GM18858 (cell line): Measurements from ENCODE around the gene PINLYP.

Source experiments
- ATAC-seq: cut with Tn5 transposase; IDR thresholded peaks from one replicate; pipeline ENCODE4 v1.9.1; 2021; ENCODE audit not compliant: unreplicated experiment

Gene PINLYP

DNA sequence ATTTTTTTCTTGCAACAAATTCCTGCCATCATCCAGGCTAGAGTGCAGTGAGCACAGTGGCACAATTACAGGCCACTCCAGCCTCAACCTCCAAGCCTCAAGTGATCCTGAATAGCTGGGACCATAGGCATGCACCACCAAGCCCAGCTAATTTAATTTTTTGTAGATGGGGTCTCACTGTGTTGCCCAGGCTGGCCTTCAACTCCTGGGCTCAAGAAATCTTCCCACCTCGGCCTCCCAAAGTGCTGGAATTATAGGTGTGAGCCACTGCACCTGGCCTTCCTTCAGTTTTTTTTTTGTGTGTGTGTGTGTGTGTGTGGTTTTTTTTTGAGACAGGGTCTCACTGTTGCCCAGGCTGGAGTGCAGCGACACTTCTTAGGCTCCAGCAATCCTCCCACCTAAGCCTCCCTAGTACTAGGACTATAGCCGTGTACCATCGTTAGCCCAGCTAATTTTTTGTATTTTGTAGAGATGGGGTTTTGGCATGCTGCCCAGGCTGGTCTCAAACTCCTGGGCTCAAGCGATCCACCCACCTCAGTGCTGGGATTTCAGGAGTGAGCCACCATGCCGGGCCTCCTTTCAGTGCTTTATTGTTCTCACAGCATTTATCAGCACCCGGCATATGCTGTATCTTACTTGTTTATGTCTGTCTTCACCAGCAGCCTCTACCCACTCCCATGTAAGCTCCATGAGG is 30.4 kb downstream of the PINLYP start:
- no peak for ATAC-seq

DNA sequence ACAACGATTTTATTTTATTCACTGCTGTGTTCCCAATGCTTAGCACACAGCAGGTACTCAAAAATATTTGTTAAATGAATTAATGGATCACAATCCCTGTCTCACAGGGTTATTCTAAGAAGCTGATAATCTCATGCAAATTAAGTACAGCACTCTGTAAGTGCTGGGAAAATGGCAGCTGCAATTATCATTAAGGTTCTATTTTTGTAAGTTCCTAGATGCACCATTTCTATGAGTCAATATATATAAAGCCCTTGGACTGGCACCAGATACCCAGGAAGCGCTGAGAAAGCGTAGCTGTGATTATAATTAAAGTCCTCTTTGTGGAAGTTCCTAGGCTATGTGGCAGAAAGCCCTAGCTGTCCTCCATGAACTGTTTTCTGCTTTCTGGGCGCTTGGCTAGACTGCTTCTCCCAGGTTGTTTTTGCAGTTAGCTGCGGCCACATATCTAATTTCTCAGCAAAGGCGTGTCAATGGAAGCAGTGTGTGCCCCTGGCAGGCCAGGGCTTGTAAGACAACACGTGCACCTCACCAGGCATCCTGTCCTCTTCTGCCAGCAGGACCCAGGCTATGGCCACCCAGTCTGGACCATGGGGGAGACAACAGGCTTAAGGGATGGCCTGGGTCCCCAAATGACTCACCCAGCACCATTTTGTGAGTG is 31.1 kb downstream of the PINLYP start:
- ATAC-seq: no peak

DNA sequence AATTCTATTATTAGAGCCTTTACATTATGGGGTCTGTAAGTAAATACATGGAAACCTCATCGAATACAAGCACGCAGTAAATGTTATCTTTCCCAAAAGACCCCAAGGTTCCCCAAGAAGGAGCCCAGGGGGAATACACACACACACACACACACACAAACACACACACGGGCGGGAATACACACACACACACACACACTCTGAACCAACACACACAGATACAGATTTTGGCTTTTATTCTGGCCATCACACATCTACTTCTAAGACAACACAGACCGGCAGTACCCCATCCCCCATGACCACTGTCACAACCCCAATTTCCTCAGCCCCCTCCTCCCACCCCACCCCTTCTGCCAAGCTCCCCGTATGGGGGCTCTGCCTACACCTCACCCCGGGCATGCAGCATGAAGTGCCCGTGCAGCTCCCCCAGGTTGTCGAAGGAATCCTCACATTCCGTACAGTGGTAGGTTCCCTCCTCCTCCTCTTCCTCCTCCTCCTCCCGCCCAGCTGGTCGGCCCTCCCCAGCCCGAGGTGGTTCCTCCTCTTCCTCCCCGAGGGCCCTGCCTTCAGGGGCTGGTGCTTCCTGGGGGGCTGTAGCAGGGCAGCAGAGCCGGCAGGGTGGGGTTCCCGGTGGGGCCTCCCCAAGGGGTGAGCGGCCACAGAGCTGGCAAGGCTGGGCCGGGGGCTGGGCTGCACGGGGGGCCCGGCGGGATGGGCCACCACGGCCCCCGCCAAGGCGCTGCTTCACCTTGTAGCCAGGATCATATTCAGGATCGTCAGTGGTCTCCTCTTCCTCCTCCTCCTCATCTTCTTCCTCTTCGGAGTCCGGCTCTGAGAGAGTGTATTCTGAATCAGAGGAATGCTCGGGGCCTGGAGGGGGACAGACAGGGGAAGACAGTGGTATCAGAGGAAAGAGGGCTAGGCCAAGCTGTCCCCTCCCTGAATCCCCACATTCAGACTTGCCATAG is 31.9 kb downstream of the PINLYP start:
- ATAC-seq: no peak

DNA sequence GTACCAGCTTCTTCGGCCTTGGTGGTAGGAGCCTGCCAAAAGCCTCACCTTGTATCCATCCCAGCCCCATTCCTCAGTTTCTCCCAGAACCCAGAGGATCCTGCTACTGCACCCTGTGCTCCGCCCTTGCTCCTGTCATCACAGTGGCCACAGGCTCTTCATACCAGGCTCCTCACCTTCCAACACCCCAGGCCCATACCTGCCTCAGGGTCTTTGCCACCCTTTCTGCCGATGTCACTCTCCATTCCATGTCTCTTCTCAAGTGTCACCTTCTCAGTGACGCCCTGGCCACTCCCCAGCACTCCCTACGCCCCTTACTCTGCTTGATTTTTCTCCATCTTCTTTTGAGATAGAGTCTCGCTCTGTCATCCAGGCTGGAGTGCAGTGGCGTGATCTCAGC is 34.3 kb downstream of the PINLYP start:
- ATAC-seq: no peak

DNA sequence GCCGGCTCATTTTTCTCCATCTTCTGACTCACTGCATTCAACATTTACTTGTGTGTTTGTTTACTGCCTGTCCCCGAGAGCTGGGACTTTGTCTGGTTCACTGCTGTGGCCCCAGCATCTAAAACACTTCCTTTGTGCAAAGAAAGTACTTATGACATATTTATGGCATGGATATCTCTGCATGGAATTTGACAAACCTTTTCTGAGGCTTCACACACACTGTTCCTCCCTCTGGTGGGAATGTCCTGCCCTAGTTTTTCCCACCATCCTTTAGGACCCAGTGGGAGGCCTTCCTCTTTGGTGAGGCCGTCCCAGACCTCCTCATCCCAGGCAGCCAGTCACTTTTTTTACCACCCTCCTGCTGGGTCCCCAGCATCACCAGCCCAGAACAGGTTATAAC is 34.9 kb downstream of the PINLYP start:
- ATAC-seq: no peak

DNA sequence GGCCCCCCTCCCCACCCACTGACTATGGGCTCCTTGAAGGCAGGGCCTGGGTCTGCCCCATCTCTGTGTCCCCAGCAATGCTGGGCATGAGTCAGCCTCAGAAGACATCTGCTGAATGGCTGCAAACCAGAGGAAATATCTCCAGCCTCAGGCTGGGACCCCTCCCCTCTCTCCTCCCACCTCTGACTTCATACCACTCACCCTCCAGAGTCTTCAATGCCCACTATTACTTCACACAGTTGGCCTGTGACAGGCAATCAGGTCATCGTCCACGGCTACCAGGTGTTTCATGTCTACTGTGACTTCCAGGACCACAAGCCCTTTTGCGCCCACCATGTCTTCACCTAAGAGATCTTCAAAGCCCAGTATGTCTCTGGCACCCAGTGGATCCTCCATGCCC is 36.2 kb downstream of the PINLYP start, which contains the start of gene SRRM5:
Gene SRRM5 (plus strand): TSS at position 301 of the 400 bp plus-strand sequence. CDS start 34 bp downstream, at position 335.
- ATAC-seq: no peak

DNA sequence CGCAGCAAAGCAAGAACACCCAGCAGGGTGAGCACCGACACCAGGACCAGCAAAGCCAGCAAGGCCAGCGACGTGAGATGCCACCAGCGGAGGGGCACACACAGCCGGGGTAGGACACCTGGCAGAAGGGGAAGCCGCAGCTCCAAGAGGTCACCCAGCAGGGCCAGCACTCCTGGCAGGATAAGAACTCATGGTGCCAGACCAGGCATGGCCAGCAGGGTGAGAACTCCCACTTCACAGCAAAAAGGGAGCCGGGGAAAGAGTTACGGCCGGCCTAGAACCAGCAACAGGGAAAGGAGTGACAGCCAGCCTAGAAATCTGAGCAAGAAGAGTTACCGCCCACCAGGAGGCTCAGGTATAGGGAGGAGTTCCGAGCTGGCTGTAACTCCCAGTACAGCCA is 36.8 kb downstream of the PINLYP start:
- ATAC-seq: no peak

DNA sequence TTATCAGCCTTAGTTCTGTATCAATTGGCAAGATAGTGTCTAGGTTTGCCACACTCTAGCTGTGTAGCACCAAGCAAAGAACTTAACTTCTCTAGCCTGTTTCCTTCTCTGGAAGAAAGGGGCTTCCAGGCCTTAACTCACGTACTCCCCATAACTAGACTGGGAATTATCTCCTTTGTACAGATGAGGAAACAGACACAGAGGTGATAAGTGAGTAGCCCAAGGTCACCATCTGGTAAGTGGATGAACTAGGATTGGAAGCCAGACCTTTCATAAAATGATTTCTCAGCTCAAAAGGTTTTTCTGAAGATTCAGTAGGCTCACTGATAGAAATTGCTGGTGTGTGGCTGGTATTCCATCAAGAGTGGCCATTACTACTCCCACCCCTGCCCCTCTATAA is 40.7 kb downstream of the PINLYP start:
- ATAC-seq: no peak

DNA sequence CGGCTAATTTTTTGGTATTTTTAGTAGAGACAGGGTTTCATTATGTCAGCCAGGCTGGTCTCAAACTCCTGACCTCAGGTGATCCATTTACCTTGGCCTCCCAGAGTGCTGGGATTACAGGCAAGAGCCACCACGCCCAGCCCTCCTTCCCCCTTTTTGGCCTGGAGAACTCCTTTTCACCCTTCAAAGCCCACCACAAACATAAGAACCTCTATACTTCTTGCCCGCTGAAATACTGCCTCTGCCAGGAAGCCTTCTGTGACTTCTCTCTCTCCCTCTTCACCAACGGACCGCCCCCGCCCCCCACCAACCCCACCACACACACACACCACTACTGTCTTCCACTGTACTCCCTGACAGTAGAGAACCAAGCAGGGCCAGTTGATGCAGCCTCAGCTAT is 41.4 kb downstream of the PINLYP start:
- no peak for ATAC-seq

DNA sequence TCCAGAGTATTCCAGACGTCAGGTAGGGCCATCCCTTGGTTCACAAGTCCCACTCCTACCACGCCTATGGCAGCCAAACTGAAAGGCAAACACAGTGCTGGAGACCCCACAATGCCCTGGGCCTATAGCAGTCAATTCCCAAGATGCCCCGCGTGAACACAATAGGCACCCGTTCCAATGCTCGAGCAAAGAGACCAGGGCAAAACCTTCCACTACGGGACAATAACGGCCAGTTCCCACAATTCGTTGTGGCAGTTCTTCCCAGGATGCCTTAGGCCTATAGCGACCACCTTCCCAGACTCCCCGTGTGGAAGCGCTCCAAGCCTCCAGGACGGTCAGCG is 43.3 kb downstream of the PINLYP start:
- no peak for ATAC-seq

DNA sequence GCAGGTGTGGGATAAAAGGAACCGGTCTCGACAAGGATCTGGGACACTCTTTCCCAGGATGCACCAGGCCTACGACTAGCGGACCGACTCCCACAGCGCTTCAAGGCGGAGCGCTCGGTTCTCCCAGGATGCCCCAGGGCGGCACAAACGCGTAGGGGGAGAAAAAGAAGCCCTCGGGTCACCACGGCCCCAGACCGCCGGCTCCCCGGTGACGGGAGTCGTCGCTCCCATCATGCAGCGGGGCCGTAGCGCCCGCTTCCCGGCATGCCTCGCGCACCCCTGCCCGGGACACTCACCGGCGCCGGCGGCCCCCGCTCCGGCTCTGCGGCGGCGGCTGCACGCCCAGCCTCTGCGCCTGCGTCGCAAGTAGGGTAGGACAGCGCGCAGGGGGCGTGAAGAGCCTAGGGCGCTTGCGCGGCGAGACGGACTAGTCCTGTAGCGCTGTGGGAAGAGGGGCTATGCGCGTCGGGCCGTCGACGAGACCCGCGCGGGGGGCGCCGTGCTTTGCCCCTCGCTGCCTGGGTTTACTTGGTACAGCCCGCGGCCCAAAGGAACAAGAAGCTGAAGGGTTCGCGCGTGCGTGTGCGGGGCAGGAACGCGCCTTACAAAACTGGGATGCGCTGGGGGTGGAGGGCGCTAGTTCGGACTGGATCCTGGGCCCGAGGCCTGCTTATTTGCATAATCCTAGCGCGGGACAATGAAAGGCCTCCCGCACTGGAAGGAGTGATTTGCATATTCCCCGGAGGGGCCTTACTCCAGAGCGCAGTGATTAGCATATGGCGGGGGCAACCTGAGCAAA is 43.9 kb downstream of the PINLYP start, which contains the start of gene ZNF428:
Gene ZNF428 (minus strand): TSS at position 368 of the 799 bp plus-strand sequence. CDS start 5,325 bp downstream, outside the sequence.
- peak; percentile 67 for ATAC-seq

DNA sequence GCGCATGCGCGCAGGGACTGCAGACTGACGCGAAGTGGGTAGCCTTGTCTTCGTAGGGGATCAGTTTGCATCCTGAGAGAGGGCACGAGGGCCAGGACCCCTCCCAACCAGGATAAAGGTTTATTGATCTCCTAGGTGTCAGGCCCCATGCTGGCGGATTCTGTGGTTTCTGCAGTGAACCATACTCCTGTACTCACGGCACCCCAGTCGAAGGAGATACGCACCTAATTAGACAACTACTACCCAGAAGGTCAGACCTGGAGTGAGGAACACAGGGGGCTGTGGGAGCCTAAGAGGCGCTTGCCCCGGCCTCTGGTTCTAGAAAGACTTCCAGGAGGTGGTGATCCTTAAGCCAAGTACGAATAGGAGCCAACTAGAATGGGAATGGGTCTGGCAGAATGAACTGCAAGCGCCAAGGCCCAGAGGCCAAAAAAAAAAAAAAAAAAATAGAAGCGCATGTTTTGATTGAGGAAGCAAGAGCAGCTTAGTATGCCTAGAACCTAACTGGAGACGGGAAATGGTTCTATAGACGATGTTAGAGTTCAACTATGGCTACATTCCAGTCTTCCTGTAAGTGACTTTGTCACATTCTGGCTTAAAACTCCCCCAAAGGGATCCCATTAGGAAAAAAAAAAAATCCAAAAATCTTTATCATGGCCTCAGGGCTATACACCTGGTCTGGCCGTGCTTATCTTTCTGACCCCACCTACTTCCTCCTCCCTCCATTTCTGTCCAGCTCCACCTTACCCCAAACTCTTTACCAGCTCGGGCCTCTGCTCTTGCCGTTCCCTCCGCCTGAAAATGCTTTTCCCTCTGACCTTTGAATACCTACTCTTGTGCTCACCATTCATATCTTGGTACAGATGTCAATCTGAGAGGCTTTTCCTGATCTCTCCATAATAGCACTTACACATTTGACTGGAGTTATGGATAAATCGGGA is 44.7 kb downstream of the PINLYP start:
- ATAC-seq: no peak

DNA sequence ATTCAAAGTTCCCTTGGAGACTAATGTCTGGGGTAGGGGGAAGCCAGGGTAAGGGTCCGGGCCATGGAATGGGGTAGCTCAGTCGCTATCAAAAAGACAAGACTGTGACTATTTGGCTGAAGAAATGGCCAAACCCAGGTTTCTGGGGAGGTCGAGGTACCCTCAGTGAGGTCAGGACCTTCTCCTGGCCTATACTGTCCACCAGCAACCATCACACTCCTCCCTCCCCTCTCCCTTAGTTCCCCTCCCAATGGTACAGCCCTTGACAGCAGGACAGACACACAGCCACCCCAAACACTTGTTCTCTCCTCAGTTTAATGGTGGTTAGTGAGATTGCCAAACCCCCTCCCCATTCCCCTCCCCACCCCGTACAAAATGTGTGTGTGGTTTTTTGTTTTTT is 46.5 kb downstream of the PINLYP start:
- ATAC-seq: no peak

DNA sequence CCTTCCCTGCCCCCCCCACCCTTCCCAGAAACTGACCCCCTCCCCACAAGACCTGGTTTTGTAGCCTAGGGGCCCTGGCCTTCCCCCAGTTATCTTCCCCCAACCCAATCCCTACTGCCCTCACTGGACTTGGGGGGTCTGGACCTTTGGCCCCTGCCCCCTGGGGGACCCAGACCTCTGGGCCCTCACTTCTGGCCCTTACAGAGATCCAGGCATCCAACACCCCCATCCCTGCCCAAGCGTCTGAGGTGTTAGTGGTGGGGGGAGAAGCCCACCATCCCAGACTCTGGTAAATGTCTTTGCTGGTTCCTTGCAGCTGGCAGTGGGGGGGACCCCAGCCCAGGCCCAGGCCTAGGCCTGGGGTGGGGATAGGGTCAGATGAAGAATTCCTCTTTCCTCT is 47.4 kb downstream of the PINLYP start:
- ATAC-seq: no peak

DNA sequence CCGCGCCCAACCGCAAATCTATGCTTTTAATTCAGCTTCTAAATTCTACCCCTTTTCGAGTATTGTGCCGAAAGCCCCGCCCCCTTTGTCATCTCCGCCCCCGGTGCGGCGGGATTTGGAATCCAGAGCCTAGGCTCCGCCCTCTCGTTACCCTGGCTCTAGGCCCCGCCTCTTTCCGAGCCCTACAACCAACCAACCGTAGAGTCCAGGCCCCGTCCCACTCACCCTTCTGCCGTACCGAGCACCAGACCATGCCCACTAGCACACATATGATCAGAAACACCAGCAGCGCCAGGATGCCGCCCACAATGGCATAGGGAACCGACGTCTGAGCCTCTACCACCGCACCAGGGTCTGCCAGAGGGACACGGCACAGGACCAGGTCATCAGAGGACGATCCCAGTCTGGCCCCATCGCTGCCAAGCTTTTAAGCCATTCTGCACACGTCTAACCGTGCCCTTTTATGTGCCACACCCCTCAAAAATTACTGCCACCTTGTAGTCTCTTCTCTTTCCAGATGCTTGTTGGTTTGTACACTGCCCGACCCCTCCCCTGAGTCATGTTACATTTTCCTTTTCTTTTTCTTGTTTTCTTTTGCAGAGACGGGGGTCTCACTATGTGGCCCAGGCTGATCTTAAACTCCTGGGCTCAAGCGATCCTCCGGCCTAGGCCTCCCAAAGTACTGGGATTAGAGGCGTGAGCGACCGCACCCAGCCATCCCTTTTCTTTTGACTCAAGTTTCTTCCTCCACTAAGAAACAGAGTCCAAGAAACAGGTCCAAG is 48.5 kb downstream of the PINLYP start:
- ATAC-seq: no peak

DNA sequence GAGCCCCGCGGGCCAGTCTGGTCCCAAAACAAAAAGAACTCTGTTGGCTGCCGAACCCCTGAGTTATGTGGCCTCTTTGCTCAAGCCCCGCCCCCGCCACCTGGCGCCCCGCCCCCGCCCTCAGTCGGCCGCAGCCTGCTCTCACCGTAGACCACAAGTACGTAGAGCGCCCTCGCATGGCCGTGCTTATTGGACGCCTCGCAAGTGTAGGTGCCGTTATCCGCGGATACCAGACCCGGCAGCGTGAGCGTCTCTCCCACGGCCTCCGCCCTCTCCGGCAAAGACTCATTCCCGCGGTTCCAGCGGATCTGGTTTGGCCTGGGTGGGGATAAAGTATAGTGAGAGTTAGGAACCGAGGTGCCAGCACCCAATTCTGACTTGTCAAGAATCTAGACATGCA is 49.3 kb downstream of the PINLYP start:
- ATAC-seq: no peak

DNA sequence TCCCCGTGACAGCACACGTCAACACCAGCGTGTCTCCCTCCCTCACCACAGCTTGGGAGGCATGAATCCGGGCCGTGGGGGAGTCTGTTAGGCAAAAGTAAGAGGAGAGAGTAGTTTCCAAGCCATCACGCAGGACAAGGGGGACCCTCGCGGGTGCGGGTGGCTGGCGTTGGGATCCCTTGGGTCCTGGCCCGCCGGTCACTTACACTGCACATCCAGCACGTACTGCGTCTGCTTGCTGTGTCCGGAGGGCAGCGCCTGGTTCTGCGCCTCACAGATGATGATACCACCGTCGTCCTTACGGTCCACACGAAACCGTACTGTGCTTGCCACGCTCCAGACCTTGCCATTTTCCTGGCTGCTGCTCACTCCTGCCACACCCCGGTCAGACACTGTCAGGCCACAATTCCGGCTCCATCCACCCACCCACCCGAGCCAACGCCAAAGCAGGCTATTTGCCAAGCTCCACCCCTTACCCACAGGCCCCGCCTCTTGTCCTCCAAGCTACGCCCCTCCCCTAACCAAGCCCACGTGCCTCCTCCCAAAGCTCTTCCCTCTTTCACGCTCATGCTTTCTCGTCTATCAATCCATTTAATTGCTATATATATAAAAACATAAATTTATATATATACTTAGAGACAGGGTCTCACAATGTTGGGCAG is 50.4 kb downstream of the PINLYP start:
- no peak for ATAC-seq

DNA sequence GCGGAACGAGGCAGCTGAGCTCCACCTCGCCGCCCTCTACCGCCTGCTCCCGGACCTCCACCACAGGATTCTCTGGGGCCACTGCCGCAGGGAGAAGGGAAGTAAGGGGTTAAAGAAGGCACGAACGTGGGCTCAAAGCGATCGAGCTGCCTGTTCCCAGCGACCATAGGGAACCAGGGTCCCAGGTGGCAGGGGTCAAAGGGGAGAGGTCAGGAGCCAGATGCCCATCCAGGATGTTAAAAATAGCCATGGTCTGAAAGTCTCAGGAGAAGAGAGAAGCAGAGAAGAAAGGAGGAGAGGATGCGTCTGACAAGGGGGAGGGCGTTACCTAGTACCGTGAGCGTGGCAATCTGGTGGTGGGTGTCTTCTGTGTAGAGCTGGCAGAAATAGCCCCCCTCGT is 51.2 kb downstream of the PINLYP start:
- no peak for ATAC-seq
